ENCODE results near the gene EMC1. TPM values are rescaled to one million over a fixed set of nuclear protein-coding genes. Genes with fewer than 3 reads are reported as not detected.
A peak's percentile ranks its signal among the peaks of the same experiment; 100 is the strongest.

Gene EMC1
- polyA plus RNA-seq, 1 of the 3 experiments (the other 2 are of a cell fraction): 87.6 TPM

DNA sequence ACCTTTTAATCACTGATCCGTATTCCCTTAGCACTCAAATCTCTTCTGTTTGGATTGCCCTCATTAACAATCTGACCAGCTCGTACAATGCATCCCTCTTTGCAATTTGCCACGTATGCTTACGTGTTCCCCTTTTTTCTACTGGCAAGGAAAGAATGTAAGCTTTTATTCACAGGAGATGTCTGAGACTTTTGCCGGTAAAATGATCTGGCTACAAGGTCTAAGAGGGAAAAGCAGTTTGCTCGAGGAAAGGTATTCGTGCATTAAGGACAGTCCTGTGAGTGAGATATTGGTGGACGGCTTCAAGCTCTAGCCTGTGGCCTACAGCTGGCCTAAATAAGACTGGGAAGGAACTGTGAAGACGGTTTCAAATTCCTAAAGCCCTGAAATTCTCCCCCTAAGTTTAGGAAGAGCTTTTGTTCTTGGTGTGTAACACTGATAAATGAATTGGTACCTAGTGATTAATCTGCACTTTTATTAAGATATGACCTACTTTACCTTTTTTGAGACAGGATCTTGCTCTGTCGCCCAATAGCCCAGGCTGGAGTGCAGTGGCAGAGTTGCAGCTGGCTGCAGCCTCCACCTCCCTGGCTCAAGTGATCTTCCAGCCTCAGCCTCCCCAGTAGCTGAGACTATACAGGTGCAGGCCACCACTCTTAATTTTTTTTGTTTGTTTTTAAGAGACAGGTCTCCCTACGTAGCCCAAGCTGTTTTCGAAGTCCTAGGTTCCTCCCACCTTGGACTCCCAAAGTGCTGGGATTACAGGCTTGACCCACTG lies 40.4 kb downstream of the EMC1 start:
- H3F3A ChIP-seq (replicated peaks; ENCODE audit: insufficient read depth): peaks cover 9% of the 10 kb centered on the region
- peaks cover 22 to 25% of the 10 kb centered on the region in 2 experiments; a peak in 3 of 4 replicates for H3K4me1 ChIP-seq (ENCODE audit: control insufficient read depth in 1 of 2, insufficient read depth in 2 of 2, low read depth in 1 of 2, low read length in 1 of 2)
- POLR2A ChIA-PET: interaction anchor here (1.0 to 1.7 kb wide), 2 partner anchors 8 to 40 kb away, joined by 3 to 4 read pairs; partner anchors contain the start of gene EMC1
- peak overlapping the region; percentile 89; the same call in 1 of the 2 replicates for H2AFZ ChIP-seq (ENCODE audit: low read depth)
- CTCF ChIA-PET: interaction anchor here (0.7 to 2.5 kb wide), 6 partner anchors 13 to 505 kb away, joined by 3 to 6 read pairs (median 4); no protein-coding TSS in a partner anchor
- peaks cover 15 to 29% of the 10 kb centered on the region in 2 experiments for H3K36me3 ChIP-seq (replicated peaks in 1 of 2; ENCODE audit: control insufficient read depth in 1 of 2, insufficient read depth in 2 of 2, low read length in 1 of 2)
- DNase-seq: no peak
- TF ChIP-seq, protein P1, sequence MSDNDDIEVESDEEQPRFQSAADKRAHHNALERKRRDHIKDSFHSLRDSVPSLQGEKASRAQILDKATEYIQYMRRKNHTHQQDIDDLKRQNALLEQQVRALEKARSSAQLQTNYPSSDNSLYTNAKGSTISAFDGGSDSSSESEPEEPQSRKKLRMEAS (IDR thresholded peaks at IDR 0.05; ENCODE audit: low read depth): no peak
- TF ChIP-seq FOXJ3 (CRISPR knock-in tag; IDR thresholded peaks at IDR 0.05) (no peak), GABPA (IDR thresholded peaks at IDR 0.05; ENCODE audit: low read depth) (no peak), CHD2 (IDR thresholded peaks at IDR 0.05; ENCODE audit: low read length, partially characterized antibody) (no peak), RCOR1 (IDR thresholded peaks at IDR 0.05; ENCODE audit: low read length) (no peak), EP300 (IDR thresholded peaks at IDR 0.05; ENCODE audit: borderline replicate concordance in 1 of 2, low read depth in 1 of 2, low read length in 1 of 2) (no peak), YY1 (IDR thresholded peaks at IDR 0.05; ENCODE audit: low read depth) (no peak), RAD21 (IDR thresholded peaks at IDR 0.05; ENCODE audit: low read length) (no peak), ELF1 (IDR thresholded peaks at IDR 0.05) (no peak), SIN3A (IDR thresholded peaks at IDR 0.05; ENCODE audit: borderline replicate concordance, low read depth, low read length) (no peak), MEF2A (IDR thresholded peaks at IDR 0.05; ENCODE audit: borderline replicate concordance, low read depth) (no peak), NFIC (IDR thresholded peaks at IDR 0.05; ENCODE audit: borderline replicate concordance) (no peak)
- TF ChIP-seq, protein P2, sequence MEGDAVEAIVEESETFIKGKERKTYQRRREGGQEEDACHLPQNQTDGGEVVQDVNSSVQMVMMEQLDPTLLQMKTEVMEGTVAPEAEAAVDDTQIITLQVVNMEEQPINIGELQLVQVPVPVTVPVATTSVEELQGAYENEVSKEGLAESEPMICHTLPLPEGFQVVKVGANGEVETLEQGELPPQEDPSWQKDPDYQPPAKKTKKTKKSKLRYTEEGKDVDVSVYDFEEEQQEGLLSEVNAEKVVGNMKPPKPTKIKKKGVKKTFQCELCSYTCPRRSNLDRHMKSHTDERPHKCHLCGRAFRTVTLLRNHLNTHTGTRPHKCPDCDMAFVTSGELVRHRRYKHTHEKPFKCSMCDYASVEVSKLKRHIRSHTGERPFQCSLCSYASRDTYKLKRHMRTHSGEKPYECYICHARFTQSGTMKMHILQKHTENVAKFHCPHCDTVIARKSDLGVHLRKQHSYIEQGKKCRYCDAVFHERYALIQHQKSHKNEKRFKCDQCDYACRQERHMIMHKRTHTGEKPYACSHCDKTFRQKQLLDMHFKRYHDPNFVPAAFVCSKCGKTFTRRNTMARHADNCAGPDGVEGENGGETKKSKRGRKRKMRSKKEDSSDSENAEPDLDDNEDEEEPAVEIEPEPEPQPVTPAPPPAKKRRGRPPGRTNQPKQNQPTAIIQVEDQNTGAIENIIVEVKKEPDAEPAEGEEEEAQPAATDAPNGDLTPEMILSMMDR (IDR thresholded peaks at IDR 0.05): no peak
- TF ChIP-seq, protein P3, sequence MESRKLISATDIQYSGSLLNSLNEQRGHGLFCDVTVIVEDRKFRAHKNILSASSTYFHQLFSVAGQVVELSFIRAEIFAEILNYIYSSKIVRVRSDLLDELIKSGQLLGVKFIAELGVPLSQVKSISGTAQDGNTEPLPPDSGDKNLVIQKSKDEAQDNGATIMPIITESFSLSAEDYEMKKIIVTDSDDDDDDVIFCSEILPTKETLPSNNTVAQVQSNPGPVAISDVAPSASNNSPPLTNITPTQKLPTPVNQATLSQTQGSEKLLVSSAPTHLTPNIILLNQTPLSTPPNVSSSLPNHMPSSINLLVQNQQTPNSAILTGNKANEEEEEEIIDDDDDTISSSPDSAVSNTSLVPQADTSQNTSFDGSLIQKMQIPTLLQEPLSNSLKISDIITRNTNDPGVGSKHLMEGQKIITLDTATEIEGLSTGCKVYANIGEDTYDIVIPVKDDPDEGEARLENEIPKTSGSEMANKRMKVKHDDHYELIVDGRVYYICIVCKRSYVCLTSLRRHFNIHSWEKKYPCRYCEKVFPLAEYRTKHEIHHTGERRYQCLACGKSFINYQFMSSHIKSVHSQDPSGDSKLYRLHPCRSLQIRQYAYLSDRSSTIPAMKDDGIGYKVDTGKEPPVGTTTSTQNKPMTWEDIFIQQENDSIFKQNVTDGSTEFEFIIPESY (IDR thresholded peaks at IDR 0.05; ENCODE audit: borderline replicate concordance, low read depth): no peak
- TF ChIP-seq, protein P4, sequence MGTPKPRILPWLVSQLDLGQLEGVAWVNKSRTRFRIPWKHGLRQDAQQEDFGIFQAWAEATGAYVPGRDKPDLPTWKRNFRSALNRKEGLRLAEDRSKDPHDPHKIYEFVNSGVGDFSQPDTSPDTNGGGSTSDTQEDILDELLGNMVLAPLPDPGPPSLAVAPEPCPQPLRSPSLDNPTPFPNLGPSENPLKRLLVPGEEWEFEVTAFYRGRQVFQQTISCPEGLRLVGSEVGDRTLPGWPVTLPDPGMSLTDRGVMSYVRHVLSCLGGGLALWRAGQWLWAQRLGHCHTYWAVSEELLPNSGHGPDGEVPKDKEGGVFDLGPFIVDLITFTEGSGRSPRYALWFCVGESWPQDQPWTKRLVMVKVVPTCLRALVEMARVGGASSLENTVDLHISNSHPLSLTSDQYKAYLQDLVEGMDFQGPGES (IDR thresholded peaks at IDR 0.05; ENCODE audit: low read depth, low read length): no peak
- TF ChIP-seq, protein P5, sequence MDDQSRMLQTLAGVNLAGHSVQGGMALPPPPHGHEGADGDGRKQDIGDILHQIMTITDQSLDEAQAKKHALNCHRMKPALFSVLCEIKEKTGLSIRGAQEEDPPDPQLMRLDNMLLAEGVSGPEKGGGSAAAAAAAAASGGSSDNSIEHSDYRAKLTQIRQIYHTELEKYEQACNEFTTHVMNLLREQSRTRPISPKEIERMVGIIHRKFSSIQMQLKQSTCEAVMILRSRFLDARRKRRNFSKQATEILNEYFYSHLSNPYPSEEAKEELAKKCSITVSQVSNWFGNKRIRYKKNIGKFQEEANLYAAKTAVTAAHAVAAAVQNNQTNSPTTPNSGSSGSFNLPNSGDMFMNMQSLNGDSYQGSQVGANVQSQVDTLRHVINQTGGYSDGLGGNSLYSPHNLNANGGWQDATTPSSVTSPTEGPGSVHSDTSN (IDR thresholded peaks at IDR 0.05): no peak
- TF ChIP-seq, protein P6, sequence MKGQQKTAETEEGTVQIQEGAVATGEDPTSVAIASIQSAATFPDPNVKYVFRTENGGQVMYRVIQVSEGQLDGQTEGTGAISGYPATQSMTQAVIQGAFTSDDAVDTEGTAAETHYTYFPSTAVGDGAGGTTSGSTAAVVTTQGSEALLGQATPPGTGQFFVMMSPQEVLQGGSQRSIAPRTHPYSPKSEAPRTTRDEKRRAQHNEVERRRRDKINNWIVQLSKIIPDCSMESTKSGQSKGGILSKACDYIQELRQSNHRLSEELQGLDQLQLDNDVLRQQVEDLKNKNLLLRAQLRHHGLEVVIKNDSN (IDR thresholded peaks at IDR 0.05; ENCODE audit: borderline replicate concordance, low read depth): no peak
- H3K27me3 ChIP-seq (ENCODE audit: insufficient read depth): no peaks in the 10 kb centered on the region
- H3K4me3 ChIP-seq (ENCODE audit: low read depth in 2 of 2, low read length in 1 of 2): peak overlapping the region; percentile 87 to 96
- peak overlapping the region; percentile 83 for H3K4me2 ChIP-seq
- peaks cover 35% of the 10 kb centered on the region for H4K20me1 ChIP-seq (ENCODE audit: insufficient read depth)
- H3K27ac ChIP-seq (ENCODE audit: low read depth in 2 of 2, low read length in 1 of 2): peak overlapping the region; percentile 78 to 80
- no peaks in the 10 kb centered on the region for H3K9me2 ChIP-seq
- peaks cover 100% of the 10 kb centered on the region for H3K79me2 ChIP-seq (ENCODE audit: insufficient read depth)
- 21% methylated on average over 12 of the region's 12 CpGs for WGBS (ENCODE audit: low lambda C conversion rate)
- H3K9ac ChIP-seq: peak overlapping the region; percentile 82
- no peaks in the 10 kb centered on the region for H3K9me3 ChIP-seq

All from SK-N-SH (cell line).